GM18861 (cell line): ENCODE results near the gene ZKSCAN1.

Experiments
- ATAC-seq: cut with Tn5 transposase; IDR thresholded peaks from one replicate; pipeline ENCODE4 v1.9.1; 2021; ENCODE audit not compliant: unreplicated experiment

ZKSCAN1 gene

GRCh38 chr7:100075418-100075817 lies 60.0 kb downstream of the ZKSCAN1 start:
- no peak for ATAC-seq

GRCh38 chr7:100077205-100077604 lies 61.8 kb downstream of the ZKSCAN1 start:
- no peak for ATAC-seq

- no peak for ATAC-seq
These were observed 63.7 kb downstream of the ZKSCAN1 start for GRCh38 chr7:100079024-100079560.

- peak; percentile 3 for ATAC-seq
These were observed 65.6 kb downstream of the ZKSCAN1 start for GRCh38 chr7:100080907-100081534.

- peak; percentile 63 for ATAC-seq
These were observed 66.2 kb downstream of the ZKSCAN1 start, which contains the start of gene ZNF3 for GRCh38 chr7:100081535-100082102. TSS of gene ZNF3 (minus strand) at chr7:100081723. CDS start at chr7:100077357, 4,366 bp downstream.

- ATAC-seq, result no peak
These were observed 67.6 kb downstream of the ZKSCAN1 start for GRCh38 chr7:100082978-100083377.

- no peak for ATAC-seq
These were observed 70.1 kb downstream of the ZKSCAN1 start for GRCh38 chr7:100085515-100085914.

- no peak for ATAC-seq
These were observed 71.8 kb downstream of the ZKSCAN1 start for GRCh38 chr7:100087055-100087750.

- ATAC-seq, result no peak
These were observed 72.8 kb downstream of the ZKSCAN1 start for GRCh38 chr7:100088095-100088620.

GRCh38 chr7:100088621-100089457 lies 73.4 kb downstream of the ZKSCAN1 start, which contains the start of gene COPS6:
TSS of gene COPS6 (plus strand) at chr7:100088969. CDS start at chr7:100088991, 22 bp downstream.
- ATAC-seq, result no peak

GRCh38 chr7:100089458-100090196 lies 74.2 kb downstream of the ZKSCAN1 start:
- ATAC-seq, result no peak

- no peak for ATAC-seq
These were observed 75.4 kb downstream of the ZKSCAN1 start for GRCh38 chr7:100090527-100091410.
